Lower lobe of right lung (tissue), 2 donors: ENCODE measurements around the gene CAMTA2. TPM values are rescaled to one million over a fixed set of nuclear protein-coding genes. Genes with fewer than 3 reads are reported as not detected.

ENCODE experiments used
- ATAC-seq, 2 donors: fragments of 200-7000 bp; cut with Tn5 transposase; one replicate each; pipeline ENCODE4 v1.9.1; 2020 to 2022; ENCODE audit warnings: mild to moderate bottlenecking in 2 of 2, moderate library complexity in 2 of 2
- DNase-seq: peaks from one replicate; pipeline ENCODE4 v3.0.0-alpha.2; 2020
- H3K27ac ChIP-seq: fragments of 200-600 bp; one replicate; pipeline ENCODE4 v1.8.0; 2022
- H3K27me3 ChIP-seq: fragments of 200-600 bp; one replicate; pipeline ENCODE4 v1.8.0; 2022; ENCODE audit warnings: low read depth
- H3K36me3 ChIP-seq: fragments of 200-600 bp; one replicate; pipeline ENCODE4 v1.8.0; 2022; ENCODE audit warnings: mild to moderate bottlenecking
- H3K4me1 ChIP-seq: fragments of 200-600 bp; one replicate; pipeline ENCODE4 v1.8.0; 2022
- H3K4me3 ChIP-seq: fragments of 200-600 bp; one replicate; pipeline ENCODE4 v1.8.0; 2022; ENCODE audit warnings: mild to moderate bottlenecking
- H3K9me3 ChIP-seq: fragments of 200-600 bp; one replicate; pipeline ENCODE4 v1.8.0; 2022
- CTCF ChIP-seq: fragments of 200-600 bp; IDR thresholded peaks from one replicate; pipeline ENCODE4 v1.8.0; 2022; ENCODE audit warnings: antibody characterized with exemption, mild to moderate bottlenecking
- intact Hi-C: fragments of 100-400 bp; cut with DNase I; formaldehyde crosslinking; loops from one replicate; pipeline ENCODE4 v1.11.0; 2022
- total RNA-seq: library from RNA; stranded (reverse); fragmentation: NEBNext Ultra II Directional; extraction: Animal tissue kit (Norgen Biotek cat#: 25700); gene quantifications from one replicate; pipeline ENCODE4 v1.2.1, GENCODE V29; 2021
- donor health status: DM: no; HTN: yes; CAD: no; lungs with severe emphysema.

The CAMTA2 gene
- total RNA-seq, 1 donor from 2014 or later, result 49.9 TPM

DNA sequence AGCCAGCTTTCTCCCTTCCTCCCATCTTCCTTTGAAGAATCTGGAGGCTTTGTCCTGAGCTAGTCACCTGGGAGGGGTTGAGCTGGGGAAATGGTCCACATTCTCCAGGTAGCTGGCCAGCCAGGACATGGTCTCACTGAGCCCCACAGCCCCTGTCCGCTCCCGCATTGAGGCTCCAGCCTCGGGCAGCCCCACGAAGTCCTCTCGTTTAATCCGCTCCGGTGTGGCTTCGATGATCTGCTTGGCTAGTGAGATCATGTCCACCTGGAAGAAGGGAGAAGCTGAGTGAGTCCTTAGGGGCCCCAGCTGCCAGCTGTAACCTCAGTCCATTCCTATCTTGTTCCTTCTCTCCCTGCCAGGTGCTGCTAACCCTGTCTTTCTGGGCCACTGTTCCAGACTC, 17.2 kb downstream of the CAMTA2 start:
- no peak overlapping the region for H3K4me3 ChIP-seq
- ATAC-seq (no peak), DNase-seq (no peak)
- peaks cover 50% of the 10 kb centered on the region for H3K4me1 ChIP-seq
- TF ChIP-seq CTCF, result no peak
- no peaks in the 10 kb centered on the region for H3K9me3 ChIP-seq
- intact Hi-C loops, result no loop called here
- H3K27me3 ChIP-seq, result no peaks in the 10 kb centered on the region
- peak overlapping the region; percentile 34 for H3K27ac ChIP-seq
- H3K36me3 ChIP-seq, result peaks cover 57% of the 10 kb centered on the region

- peaks cover 55% of the 10 kb centered on the region for H3K36me3 ChIP-seq
- intact Hi-C loops, result no loop called here
- H3K9me3 ChIP-seq, result no peaks in the 10 kb centered on the region
- TF ChIP-seq CTCF, result no peak
- no peak for ATAC-seq
- H3K4me3 ChIP-seq, result peak overlapping the region; percentile 94
- peak overlapping the region; percentile 34 for H3K27ac ChIP-seq
- peaks cover 52% of the 10 kb centered on the region for H3K4me1 ChIP-seq
- no peak for DNase-seq
- H3K27me3 ChIP-seq, result no peaks in the 10 kb centered on the region
Observed at GRCh38 chr17:4969551-4970173, 17.8 kb downstream of the CAMTA2 start.

DNA sequence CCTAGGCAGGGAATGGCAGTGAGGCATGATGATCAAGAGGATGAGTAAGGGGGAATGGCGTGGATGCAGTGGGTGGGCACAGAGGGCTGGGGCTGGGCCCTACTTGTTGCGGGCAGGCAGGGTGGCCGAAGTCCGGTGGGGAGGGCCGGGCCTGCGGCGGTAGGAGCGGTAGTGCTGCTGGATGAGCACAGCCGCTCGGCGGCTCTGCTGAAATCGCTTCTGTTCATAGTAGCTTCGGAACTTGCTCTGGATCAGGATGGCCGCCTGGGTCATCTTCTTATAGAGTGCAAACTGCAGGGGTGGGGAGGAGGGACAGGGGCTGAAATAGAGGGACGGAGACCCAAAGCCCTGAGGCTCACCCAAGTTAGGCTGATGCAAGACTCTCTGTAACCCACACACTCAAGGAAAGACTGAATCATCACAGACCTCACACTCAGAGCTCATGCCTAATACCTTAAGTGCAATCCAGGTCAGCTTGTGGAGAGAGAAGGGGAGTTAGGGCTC, 18.4 kb downstream of the CAMTA2 start:
- Histone ChIP-seq H3K4me3 (peak overlapping the region; percentile 94), H3K27ac (peak overlapping the region; percentile 93), H3K27me3 (no peaks in the 10 kb centered on the region), H3K9me3 (no peaks in the 10 kb centered on the region), H3K4me1 (peaks cover 52% of the 10 kb centered on the region), H3K36me3 (peaks cover 50% of the 10 kb centered on the region)
- ATAC-seq, result no peak
- intact Hi-C loops, result no loop called here
- no peak for DNase-seq
- no peak for TF ChIP-seq CTCF

DNA sequence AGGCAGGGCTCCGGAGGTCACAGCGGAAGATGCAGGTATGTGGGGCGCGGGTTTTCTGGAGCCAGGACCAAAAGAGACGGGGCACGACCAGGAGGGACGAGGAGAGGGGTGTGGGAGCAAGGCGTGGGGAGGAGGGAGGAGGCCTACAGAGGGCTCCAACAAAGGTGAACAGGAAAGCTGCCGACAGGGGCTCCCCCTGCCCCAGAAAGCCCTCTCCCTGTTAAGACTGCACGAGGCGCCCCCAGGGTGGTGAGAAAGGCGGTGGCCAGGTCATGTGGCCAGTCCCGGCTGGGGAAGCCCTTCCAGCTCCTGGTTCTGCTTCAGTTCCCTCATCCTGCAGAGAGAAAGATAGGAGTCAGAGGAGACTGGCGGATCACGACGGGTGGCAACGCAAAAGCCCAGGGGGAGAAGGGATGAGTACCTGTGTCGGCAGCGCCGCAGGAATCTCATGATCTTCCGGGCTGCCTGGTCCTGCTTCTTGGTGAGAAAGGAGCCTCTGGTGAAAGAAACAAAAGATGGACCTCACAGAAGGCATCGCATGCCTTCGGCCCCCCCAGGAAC, 18.9 kb downstream of the CAMTA2 start:
- no peak for ATAC-seq

More for the DNA sequence above, 18.9 kb downstream of the CAMTA2 start:
- peaks cover 44% of the 10 kb centered on the region for H3K36me3 ChIP-seq
- H3K27me3 ChIP-seq, result no peaks in the 10 kb centered on the region
- DNase-seq, result no peak
- no peak for TF ChIP-seq CTCF
- peak overlapping the region; percentile 93 for H3K27ac ChIP-seq
- no peaks in the 10 kb centered on the region for H3K9me3 ChIP-seq
- H3K4me1 ChIP-seq, result peaks cover 48% of the 10 kb centered on the region
- intact Hi-C loops, result no loop called here
- peak overlapping the region; percentile 94 for H3K4me3 ChIP-seq
